ENCODE results near the gene PTHLH. TPM values are rescaled to one million over a fixed set of nuclear protein-coding genes. Genes with fewer than 3 reads are reported as not detected.

Gene PTHLH
- total RNA-seq, 1 experiment from 2014 or later, result 0.35 TPM

DNA sequence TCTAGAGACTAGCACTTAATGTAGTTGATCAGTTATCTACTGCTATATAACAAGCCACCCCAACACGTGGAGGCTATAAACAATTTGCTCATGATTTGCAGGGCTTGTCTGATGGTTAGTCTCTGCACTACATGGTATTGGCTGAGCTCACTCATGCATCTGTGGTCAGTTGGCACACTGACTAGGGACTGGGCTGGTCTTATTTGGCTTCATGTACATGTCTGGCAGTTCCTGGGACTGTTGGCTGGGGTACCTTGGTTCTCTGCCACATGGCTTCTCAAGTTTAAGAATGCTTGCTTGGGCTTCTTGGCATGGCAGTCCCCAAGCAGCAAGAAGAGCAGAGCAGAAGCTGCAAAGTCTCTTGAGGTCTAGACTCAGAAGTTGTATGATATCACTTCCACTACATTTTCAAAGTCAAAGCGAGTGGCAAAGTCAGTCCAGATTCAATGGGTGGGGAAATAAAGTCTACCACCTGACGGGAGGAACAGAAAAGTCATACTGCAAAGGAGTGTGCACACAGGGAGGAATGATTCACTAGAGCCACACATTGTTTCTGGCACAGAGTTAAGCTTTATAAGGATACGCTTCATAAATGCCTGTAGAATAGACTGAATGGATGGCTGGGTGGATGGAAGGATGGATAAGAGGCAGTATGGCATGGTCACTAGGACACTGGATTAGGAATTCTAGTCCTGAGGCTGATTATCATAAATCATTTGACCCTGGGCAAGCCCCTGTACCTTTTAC lies 44.8 kb upstream of the PTHLH start:
- Histone ChIP-seq H3K4me1 (ENCODE audit: insufficient read depth, low read length) (no peaks in the 10 kb centered on the region), H2BK20ac (ENCODE audit: low read depth, low read length, poor library complexity, severe bottlenecking) (no peak overlapping the region), H4K8ac (replicated peaks; ENCODE audit: insufficient read length, low read depth, low read length) (no peak overlapping the region), H3K79me1 (ENCODE audit: insufficient read depth, low read depth, low read length, poor library complexity, severe bottlenecking) (no peaks in the 10 kb centered on the region), H3K23ac (ENCODE audit: insufficient read length, low read depth, low read length) (no peak overlapping the region), H3K27ac (ENCODE audit: insufficient read length, low read depth, low read length) (no peak overlapping the region), H2AFZ (ENCODE audit: low read length) (no peak overlapping the region), H3K56ac (ENCODE audit: insufficient read length, low read depth, low read length) (no peak overlapping the region), H3K14ac (ENCODE audit: insufficient read depth, low read length) (no peak overlapping the region), H2AK5ac (ENCODE audit: insufficient read length, low read length) (no peak overlapping the region), H3K23me2 (ENCODE audit: insufficient read length, low read depth, low read length, poor library complexity, severe bottlenecking) (no peaks in the 10 kb centered on the region), H4K20me1 (ENCODE audit: control insufficient read depth, insufficient read depth, insufficient read length) (no peaks in the 10 kb centered on the region), H3T11ph (ENCODE audit: low read length) (no peak overlapping the region), H4K91ac (ENCODE audit: insufficient read length, low read depth, low read length) (no peak overlapping the region), H4K5ac (ENCODE audit: insufficient read length, low read depth, low read length) (no peak overlapping the region), H3K9me3 (ENCODE audit: control insufficient read depth, low read depth, low read length) (no peaks in the 10 kb centered on the region), H2BK15ac (ENCODE audit: low read depth, low read length) (no peak overlapping the region), H2BK5ac (ENCODE audit: insufficient read length, low read length) (no peak overlapping the region), H3K18ac (ENCODE audit: insufficient read length, low read depth, low read length) (no peak overlapping the region), H3K27me3 (ENCODE audit: insufficient read depth, low read length) (no peaks in the 10 kb centered on the region), H3K79me2 (ENCODE audit: insufficient read depth, low read length) (no peaks in the 10 kb centered on the region), H2BK120ac (ENCODE audit: low read depth, low read length, poor library complexity, severe bottlenecking) (no peak overlapping the region), H3K4me2 (ENCODE audit: insufficient read depth, insufficient read length, low read length) (no peak overlapping the region), H2BK12ac (ENCODE audit: insufficient read length, low read depth, low read length) (no peak overlapping the region), H3K4ac (ENCODE audit: low read depth, low read length) (no peak overlapping the region), H3K9ac (ENCODE audit: extremely low read depth, insufficient read length, low read length) (no peak overlapping the region)
- Mint-ChIP-seq H3K27me3 (ENCODE audit: low read depth) (peaks cover 5% of the 10 kb centered on the region; the same call in 1 of the 2 replicates), H3K4me3 (no peak overlapping the region), H3K27ac (no peak overlapping the region), H3K9me3 (no peaks in the 10 kb centered on the region), H3K4me1 (no peaks in the 10 kb centered on the region), H3K36me3 (ENCODE audit: insufficient read depth in 1 of 3, low read depth in 3 of 3) (no peaks in the 10 kb centered on the region)
- WGBS (ENCODE audit: extremely low coverage, insufficient read length, low lambda C conversion rate), result no CpG with 5 or more reads among the region's 4 CpGs
- DNase-seq, result no peak
- TF ChIP-seq, protein P1, sequence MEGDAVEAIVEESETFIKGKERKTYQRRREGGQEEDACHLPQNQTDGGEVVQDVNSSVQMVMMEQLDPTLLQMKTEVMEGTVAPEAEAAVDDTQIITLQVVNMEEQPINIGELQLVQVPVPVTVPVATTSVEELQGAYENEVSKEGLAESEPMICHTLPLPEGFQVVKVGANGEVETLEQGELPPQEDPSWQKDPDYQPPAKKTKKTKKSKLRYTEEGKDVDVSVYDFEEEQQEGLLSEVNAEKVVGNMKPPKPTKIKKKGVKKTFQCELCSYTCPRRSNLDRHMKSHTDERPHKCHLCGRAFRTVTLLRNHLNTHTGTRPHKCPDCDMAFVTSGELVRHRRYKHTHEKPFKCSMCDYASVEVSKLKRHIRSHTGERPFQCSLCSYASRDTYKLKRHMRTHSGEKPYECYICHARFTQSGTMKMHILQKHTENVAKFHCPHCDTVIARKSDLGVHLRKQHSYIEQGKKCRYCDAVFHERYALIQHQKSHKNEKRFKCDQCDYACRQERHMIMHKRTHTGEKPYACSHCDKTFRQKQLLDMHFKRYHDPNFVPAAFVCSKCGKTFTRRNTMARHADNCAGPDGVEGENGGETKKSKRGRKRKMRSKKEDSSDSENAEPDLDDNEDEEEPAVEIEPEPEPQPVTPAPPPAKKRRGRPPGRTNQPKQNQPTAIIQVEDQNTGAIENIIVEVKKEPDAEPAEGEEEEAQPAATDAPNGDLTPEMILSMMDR (conservative IDR thresholded peaks at IDR 0.05), result no peak

All from H9 (cell line).